Stimulated activated CD4-positive, alpha-beta T cell treated with anti-CD3 and anti-CD28 coated beads, Interleukin-1b, Interleukin-23, amount 100 ng/mL, for 4 hours (primary cell): ENCODE results near the gene ADCY1.
"Not testable (repeated sequence)": the region's sequence is repeated elsewhere in the genome, so short reads cannot be mapped to it uniquely, and the experiment has no call there.

Source experiments
- DNase-seq, 2 donors: peaks; one replicate each; pipeline ENCODE4 v3.0.0-alpha.2; 2020; ENCODE audit warnings: low read depth in 2 of 2

Gene ADCY1

DNA sequence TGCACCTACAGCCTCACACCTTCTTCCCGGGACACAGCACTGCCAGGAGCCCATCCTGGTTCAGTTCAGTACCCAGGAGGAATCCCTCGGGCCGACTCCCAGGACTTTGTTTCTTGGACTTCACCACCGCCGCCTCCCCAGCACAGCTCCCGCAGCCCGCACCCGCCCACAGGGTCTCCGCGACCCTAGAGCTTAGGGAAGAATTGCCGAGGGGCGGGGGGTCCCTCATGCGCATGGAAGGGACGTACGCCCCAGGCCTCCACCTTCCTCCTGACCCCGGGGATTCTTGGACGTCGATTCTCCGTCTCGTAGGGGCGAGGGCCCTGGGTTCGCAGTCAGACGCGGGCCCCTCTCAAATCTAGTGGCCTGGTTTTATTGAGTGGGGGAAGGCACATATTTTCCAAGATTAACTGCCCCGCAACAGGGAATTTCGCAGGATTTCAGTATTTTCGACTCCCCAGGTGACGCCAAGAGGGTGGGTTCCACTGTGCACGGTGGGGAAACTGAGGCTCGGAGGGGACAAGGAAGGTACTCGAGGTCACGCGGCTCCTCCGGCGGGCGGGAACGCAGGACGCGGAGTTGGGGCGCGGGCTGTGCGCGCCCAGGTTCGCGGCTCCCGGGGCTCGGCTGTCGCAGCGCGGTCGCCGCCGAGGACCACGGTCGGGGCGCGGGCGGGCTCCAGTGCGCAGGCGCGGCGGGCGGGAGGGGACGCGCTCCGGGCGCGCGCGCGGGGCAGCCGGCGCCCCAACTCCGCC is at the start of gene ADCY1:
Gene ADCY1, plus strand, starts transcription at position 708 of the 755 bp plus-strand sequence. CDS start 176 bp downstream, outside the sequence.
- DNase-seq: no peak

DNA sequence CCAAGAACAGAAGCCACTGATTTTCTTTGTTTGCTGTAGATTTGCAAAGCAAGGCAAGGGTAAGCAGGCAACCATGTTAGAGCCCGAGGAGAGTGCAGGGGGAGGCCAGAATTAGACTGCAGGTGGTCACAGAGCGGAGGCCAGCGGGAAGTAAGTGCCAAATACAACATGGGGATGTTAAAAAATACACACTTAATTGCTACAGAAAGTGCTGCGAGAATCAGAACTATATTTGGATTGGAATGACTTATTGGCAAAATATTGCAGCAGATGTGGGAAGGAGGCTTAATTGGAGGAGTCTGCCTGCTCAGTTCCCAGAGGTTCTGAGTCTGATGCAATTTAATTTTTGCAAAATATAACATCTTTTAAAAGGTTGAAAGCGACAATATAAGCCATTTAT is 49.7 kb upstream of the ADCY1 start:
- no peak for DNase-seq

DNA sequence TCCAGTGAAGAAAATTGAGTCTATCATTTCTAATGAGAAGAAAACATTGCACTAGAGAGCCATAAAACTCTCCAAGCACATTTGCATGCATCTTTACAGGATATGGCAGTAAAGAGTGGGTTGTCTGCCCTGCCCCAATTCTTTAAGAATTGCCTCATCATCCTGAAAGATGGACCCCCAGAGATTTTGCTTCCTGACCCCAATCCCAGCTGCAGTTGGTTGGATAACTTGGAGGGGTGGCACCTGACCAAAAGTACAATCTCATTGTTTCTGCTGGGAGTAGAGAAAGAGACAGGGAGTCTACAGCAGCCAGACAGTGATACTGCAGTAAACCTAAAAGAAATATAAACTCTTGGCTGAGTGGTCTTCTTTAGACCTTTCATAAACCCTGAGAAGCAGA is 49.1 kb upstream of the ADCY1 start:
- DNase-seq: no peak

DNA sequence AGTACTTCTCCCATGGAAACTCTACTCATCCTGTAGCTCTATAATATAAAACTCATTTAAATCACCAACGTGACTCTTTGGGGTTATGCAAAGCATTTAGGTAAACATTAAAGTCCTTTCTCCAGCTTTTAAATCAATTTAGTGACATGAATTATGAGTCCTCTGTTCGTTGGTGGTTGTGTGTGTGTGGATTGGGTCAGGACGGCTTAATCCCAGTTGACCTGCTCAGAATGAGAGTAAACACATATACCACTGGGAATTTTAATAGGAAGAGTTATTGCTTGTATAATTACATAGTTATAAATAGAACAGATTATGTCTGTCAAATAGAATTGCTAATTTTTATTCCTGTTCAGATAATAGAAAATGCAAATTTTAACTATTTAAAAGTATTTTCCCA is 30.7 kb upstream of the ADCY1 start:
- no peak for DNase-seq

DNA sequence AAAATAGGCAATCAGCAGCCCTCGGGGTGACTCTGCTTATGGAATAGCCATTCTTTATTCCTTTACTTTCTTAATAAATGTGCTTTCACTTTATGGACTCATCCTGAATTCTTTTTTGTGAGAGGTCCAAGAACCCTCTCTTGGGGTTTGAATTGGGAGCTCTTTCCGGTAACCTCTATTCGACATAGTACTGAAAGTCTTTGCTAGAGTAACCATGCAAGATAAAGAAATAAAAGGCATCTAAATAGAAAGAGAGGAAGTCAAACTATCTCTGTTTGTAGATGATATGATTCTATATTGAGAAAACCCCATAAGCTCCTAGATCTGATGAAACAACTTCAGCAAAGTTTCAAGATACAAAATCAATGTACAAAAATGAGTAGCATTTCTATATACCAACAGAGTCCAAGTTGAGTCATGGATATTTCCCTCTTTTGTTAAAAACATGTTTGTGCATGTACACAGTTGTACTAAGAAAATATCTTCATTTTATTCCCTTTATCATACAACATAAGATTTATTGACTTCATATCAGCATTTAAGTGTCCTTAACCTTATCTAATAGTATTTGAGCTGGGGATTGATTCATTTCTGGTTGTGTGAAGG is 29.0 kb upstream of the ADCY1 start:
- DNase-seq: not testable (repeated sequence)

GRCh38 chr7:45548917-45549316 is 25.3 kb upstream of the ADCY1 start:
- DNase-seq: not testable (repeated sequence)

- no peak for DNase-seq
Measured at GRCh38 chr7:45563401-45563800, 10.8 kb upstream of the ADCY1 start.

DNA sequence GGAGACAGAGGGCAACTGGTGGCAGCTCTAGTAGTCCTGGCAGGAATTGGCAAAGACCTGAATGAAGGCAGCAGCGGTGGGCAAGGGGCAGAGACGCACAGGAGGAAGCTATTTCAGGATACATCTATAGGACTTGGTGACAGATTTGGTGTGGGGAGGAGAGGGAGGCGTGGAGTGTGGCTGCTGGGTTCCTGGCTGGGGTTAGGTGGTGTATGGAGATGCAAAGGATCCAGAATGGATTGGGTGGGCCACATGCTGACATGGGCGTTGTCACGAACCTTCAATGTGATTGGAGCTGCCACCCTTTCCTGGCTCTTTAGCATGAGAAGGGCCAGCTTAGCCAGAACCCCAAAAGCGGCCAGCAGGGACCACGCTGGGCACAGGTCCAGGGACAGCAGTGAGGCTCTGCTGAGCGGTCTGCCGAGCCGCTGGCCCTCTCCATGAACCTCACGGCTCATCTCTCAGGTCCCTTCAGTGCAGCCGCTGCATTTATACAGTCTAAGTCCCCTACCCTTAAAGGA is 10.2 kb upstream of the ADCY1 start:
- no peak for DNase-seq

- DNase-seq: no peak
Measured at GRCh38 chr7:45564485-45564884, 9.7 kb upstream of the ADCY1 start.

GRCh38 chr7:45564886-45565455 is 9.2 kb upstream of the ADCY1 start:
- DNase-seq: no peak

DNA sequence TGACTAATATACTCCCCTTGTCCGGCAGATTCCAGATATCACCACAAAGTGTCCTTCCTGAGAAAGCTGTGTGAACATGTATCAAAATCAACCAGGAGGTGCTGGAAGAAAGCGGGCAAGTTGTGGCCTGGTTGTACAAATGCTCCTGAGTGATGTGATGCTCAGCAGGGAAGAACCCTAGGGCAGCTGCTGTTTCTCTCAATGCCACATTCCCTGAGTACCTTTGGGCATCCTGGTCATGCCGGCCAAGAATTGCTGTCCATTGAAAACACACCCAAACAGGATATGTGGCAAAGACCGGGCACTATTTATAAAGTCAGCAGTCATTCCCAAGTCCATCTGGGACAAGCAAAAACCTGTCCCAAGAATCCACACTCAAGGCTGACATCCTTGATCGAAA is 7.8 kb upstream of the ADCY1 start:
- DNase-seq: no peak

GRCh38 chr7:45566961-45567360 is 7.2 kb upstream of the ADCY1 start:
- no peak for DNase-seq

GRCh38 chr7:45567713-45568112 is 6.5 kb upstream of the ADCY1 start:
- DNase-seq: no peak

GRCh38 chr7:45568536-45569289 is 5.5 kb upstream of the ADCY1 start:
- DNase-seq: no peak

DNA sequence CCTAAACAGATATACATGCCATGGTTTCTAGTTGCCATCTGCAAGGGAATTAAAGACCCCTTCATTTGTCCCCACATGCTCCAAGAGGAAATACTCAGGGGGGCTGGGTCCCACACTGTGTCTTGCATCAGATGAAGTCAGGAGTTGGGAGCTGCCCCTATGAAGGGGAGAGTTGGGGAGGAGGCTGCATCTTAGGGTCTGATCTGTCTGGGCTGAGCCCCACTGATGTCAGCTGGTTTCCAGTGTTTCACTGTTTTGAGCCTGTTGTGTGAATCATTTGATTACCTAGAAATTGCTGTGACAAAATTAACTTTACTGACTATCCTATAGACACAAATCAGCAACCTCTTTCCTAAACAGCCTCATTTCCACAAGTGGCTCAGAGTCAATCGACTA is 4.9 kb upstream of the ADCY1 start:
- DNase-seq: no peak

DNA sequence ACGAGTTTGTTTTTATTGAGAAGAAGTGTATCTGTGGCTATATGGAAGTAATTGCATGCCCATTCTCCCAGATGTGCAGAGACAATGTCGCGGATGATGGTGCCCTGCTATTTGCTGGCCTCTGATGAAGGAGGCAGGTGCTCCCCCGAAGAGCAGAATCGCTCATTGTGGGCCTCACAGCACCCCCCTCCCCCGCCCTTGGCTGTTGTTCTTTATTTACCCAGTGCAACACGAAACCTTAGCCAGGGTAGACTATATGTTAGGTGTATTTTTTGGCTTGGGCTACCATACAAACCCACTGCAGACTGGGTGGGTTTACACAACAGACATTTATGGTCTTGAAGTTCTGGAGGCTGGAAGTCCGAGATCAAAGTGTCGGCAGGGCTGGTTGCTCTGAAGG is 3.4 kb upstream of the ADCY1 start:
- DNase-seq: no peak

DNA sequence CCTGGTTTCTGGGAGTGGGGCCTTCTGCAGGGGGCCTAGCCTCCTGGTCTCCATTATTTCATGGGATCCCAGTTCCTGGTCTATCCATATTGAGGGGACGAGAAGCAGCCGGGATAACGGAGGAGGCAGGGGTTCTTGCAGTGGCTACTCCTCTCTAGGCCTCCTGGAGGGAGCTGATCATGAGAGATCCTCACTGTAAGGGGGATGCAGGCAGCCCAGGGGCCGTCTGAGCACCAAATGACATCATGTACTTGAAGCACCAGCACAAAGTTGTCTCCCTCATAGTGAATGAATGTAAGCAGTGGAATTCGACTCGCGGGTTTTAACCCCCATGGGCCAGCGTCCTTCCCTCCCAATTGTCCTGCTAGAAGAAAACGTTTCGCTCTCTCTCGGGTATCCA is 964 bp upstream of the ADCY1 start:
- no peak for DNase-seq

DNA sequence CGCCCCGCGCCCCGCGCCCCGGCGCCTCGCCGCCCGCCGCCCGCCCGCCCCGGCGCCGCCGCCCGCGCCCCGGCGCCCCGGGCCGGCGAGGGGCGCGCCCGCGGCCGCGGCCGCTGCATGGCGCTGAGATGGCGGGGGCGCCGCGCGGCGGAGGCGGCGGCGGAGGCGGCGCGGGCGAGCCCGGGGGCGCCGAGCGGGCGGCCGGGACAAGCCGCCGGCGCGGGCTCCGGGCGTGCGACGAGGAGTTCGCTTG is 174 bp downstream of the ADCY1 start:
- no peak for DNase-seq

- DNase-seq: no peak
Measured at GRCh38 chr7:45574669-45575500, 717 bp downstream of the ADCY1 start.

DNA sequence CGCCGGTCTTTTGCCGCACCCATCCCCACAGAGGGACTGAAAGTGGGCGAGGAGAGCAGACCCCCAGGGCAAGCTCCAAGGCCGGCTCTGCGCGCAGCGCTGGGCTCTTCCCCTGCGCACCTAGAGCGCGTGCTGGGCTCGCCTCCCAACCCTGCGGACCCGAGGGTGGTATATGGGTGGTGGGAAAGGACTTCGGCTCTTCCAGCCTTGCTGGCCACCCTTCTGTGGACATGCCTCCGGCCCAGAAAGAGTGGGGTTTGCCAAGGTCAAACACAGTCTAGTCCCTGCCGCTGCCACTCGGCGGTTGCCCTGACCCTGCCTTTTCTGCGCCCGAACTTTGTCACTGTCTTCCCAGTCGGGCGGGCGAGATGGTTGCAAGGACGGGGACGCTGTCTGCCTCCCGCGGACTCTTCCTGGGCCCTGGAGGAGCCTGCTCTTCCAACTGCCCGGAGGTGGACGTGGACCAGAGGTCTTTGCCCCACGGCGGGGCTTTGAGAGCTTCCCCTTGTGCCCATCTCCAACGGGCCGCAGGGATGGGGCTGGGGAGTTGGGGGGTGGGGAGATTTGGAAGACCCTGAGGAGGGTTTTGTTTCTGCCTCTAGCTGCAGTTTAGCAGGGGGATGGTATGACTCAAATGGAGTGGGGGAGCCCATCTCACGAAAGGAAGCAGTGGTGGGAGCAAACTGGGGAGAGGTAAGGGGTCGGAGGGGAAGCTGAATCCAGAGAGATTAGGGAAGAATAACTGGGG is 1.5 kb downstream of the ADCY1 start:
- no peak for DNase-seq
